Endothelial cell of umbilical vein (primary cell): ENCODE measurements around the gene NOTCH1. TPM values are rescaled to one million over a fixed set of nuclear protein-coding genes. Genes with fewer than 3 reads are reported as not detected.

Experiments used
- BruUV-seq: library from RNA; stranded (reverse); fragments of 400-500 nt; replicated peaks from 2 replicates; lab custom pipeline; 2021; lab: Mats Ljungman, UMichigan
- CTCF ChIA-PET: fragments of 300-600, 350-600 bp; sonication (Branson Sonifier 250); formaldehyde crosslinking; loops from one replicate; lab custom pipeline; 2021; ENCODE audit warnings: antibody characterized with exemption, inconsistent platforms; lab: Charles Lee
- POLR2A ChIA-PET: fragments of 300-600, 350-600 bp; sonication (Branson Sonifier 250); formaldehyde crosslinking; loops from one replicate; lab custom pipeline; 2021; ENCODE audit warnings: antibody characterized with exemption, inconsistent platforms; lab: Charles Lee
- DNase-seq: peaks from one replicate; pipeline ENCODE4 v3.0.0-alpha.2; 2011; ENCODE audit warnings: low read depth, low spot score
- FAIRE-seq: peaks from 2 replicates; lab custom pipeline; 2011; peaks lifted over from hg19 to GRCh38; lab: Jason Lieb, UNC
- H2AFZ ChIP-seq: 2 replicates; pipeline ENCODE4 v1.6.0; 2012; ENCODE audit warnings: low read depth, low read length, control low read depth, inconsistent platforms
- H3K27ac ChIP-seq: 2 replicates; pipeline ENCODE4 v1.5.1; 2011; ENCODE audit warnings: low read depth, mild to moderate bottlenecking, control low read depth, low read length, moderate library complexity; ENCODE audit not compliant: insufficient read depth
- H3K27me3 ChIP-seq, 2 experiments: 2 replicates each; pipeline versions ENCODE4 v1.6.0 to v1.6.1; 2011; ENCODE audit warnings: low read length in 2 of 2, mixed read lengths in 1 of 2; ENCODE audit not compliant: control insufficient read depth in 2 of 2, insufficient read depth in 2 of 2
- H3K36me3 ChIP-seq, 2 experiments: 2 replicates in 1 of 2; 3 replicates in 1 of 2; pipeline ENCODE4 v1.5.1; 2011; ENCODE audit warnings: low read length in 2 of 2, mild to moderate bottlenecking in 1 of 2, moderate library complexity in 1 of 2; ENCODE audit not compliant: control insufficient read depth in 2 of 2, insufficient read depth in 2 of 2; ENCODE audit errors: extremely low read depth in 1 of 2
- H3K4me1 ChIP-seq: 3 replicates; pipeline ENCODE4 v1.5.1; 2011; ENCODE audit warnings: mild to moderate bottlenecking, low read length; ENCODE audit not compliant: control insufficient read depth, insufficient read depth; ENCODE audit errors: extremely low read depth
- H3K4me2 ChIP-seq: 2 replicates; pipeline ENCODE4 v1.6.1; 2011; ENCODE audit warnings: low read length, control low read depth, mixed read lengths; ENCODE audit not compliant: insufficient read depth
- H3K4me3 ChIP-seq, 3 experiments: fragments of 200-600 bp in 1 of 3; sonication (generic), shearing (Covaris generic) in 1 of 3; replicated peaks in 1 of 3; 2 replicates each; pipeline ENCODE4 v1.5.1; 2011 to 2016; ENCODE audit warnings: control low read depth in 3 of 3, low read length in 3 of 3, mild to moderate bottlenecking in 2 of 3, inconsistent platforms in 1 of 3, low read depth in 1 of 3, moderate library complexity in 1 of 3; ENCODE audit not compliant: insufficient read depth in 1 of 3
- H3K79me2 ChIP-seq: 2 replicates; pipeline ENCODE4 v1.6.0; 2012; ENCODE audit warnings: low read length, inconsistent platforms; ENCODE audit not compliant: control insufficient read depth, insufficient read depth
- H3K9ac ChIP-seq: replicated peaks from 2 replicates; pipeline ENCODE3; 2011; ENCODE audit warnings: low read length, control low read depth; ENCODE audit not compliant: insufficient read depth; ENCODE audit errors: extremely low read depth
- H3K9me1 ChIP-seq: replicated peaks from 3 replicates; pipeline ENCODE4 v1.6.0; 2011; ENCODE audit warnings: mild to moderate bottlenecking, low read length; ENCODE audit not compliant: control insufficient read depth, insufficient read depth; ENCODE audit errors: extremely low read depth
- H3K9me3 ChIP-seq: replicated peaks from 2 replicates; pipeline ENCODE4 v1.5.1; 2012; ENCODE audit warnings: low read length, inconsistent platforms; ENCODE audit not compliant: control insufficient read depth, insufficient read depth
- H4K20me1 ChIP-seq: replicated peaks from 2 replicates; pipeline ENCODE3; 2011; ENCODE audit warnings: mild to moderate bottlenecking, low read length; ENCODE audit not compliant: control insufficient read depth, insufficient read depth; ENCODE audit errors: extremely low read depth
- FOS ChIP-seq: IDR thresholded peaks from 2 replicates; pipeline ENCODE4 v1.6.1; 2011; ENCODE audit warnings: mild to moderate bottlenecking, low read length, moderate library complexity, borderline replicate concordance; ENCODE audit not compliant: insufficient read depth
- GATA2 ChIP-seq: IDR thresholded peaks from 2 replicates; pipeline ENCODE4 v1.7.0; 2011; ENCODE audit warnings: low read depth, mild to moderate bottlenecking, moderate library complexity, mixed read lengths, low read length; ENCODE audit not compliant: insufficient read length, insufficient read depth
- JUN ChIP-seq: IDR thresholded peaks from 2 replicates; pipeline ENCODE4 v1.6.1; 2011; ENCODE audit warnings: borderline replicate concordance, low read depth; ENCODE audit not compliant: insufficient read length, insufficient read depth
- MYC ChIP-seq: IDR thresholded peaks from one replicate; pipeline ENCODE4 v1.6.1; 2011; ENCODE audit warnings: mild to moderate bottlenecking, low read depth, low read length
- POLR2A ChIP-seq: IDR thresholded peaks from 2 replicates; pipeline ENCODE4 v1.6.1; 2012; ENCODE audit warnings: low read depth, mild to moderate bottlenecking, control low read depth, low read length
- POLR2AphosphoS5 ChIP-seq: IDR thresholded peaks from 2 replicates; pipeline ENCODE4 v1.6.1; 2012; ENCODE audit warnings: low read depth, mild to moderate bottlenecking, control low read depth, low read length, moderate library complexity; ENCODE audit not compliant: insufficient read depth
- dilution Hi-C: fragments of 300-500 bp; cut with MboI; formaldehyde crosslinking; loops from one replicate; pipeline ENCODE4 v1.15.0; 2019; ENCODE audit warnings: low sequenced_read_pairs; ENCODE audit not compliant: extremely low pct_ligation_motif_present
- intact Hi-C: fragments of 100-400 bp; cut with micrococcal nuclease; formaldehyde crosslinking; loops from one replicate; pipeline ENCODE4 v1.10.0; 2022
- polyA plus RNA-seq, 4 experiments: library from polyadenylated mRNA; depleted of rRNA in 3 of 4; stranded (reverse) in 3 of 4; unstranded in 1 of 4; fragments of >200 nt; gene quantifications; 2 replicates each; pipeline versions ENCODE4 v1.2.1 to v1.2.3, GENCODE V29; 2011 to 2012; ENCODE audit warnings: missing spikeins in 1 of 4
- total RNA-seq: library from RNA; stranded (reverse); gene quantifications from 2 replicates; pipeline ENCODE4 v1.2.3, GENCODE V29; 2021
- TF ChIP-seq, protein P1 (sequence below): IDR thresholded peaks from 2 replicates; pipeline ENCODE4 v1.6.1; 2011; ENCODE audit not compliant: insufficient read depth, insufficient read length
- TF ChIP-seq, protein P2 (sequence below), 2 donors: IDR thresholded peaks; 1 replicate in 1 of 2; 2 replicates in 1 of 2; pipeline ENCODE4 v1.5.1; 2011; ENCODE audit warnings: low read length in 2 of 2, mild to moderate bottlenecking in 2 of 2, moderate library complexity in 2 of 2, control low read depth in 1 of 2, inconsistent platforms in 1 of 2, low read depth in 1 of 2; ENCODE audit not compliant: insufficient read depth in 1 of 2; ENCODE audit errors: extremely low read depth in 1 of 2

Gene NOTCH1
- total and polyA plus RNA-seq, 2 donors (not counting 3 experiments of a cell fraction or from before 2014, with no cell fraction given), result 31.7 to 153 TPM

DNA sequence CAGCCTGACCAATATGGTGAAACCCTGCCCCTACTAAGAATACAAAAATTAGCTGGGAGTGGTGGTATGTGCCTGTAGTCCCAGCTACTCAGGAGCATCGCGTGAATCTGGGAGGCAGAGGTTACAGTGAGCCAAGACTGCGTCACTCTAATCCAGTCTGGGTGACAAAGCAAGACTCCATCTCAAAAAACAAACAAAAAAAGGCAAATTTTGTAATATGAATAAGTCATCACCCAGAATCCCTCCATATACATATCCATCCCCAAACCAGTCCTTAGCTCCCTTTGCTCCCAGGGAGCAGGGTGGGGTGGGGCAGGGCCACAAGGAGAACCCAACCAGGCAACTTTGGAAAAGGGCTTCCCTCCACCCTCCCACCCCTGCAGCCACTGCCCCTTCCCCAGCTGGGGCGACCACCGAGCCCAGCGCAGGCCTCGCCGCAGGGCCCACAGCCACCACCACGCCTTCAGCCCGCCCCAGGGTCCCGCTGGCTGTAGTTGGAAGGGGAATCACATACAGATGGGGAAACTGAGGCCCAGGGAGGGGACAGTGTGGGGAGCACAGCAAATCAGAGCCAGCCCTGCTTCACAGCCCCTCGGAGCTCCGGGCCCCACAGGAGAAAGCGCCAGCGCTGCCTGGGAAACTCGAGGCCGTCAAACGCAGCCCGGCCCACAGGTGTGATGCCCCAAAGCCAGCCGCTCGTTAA, 7.8 kb downstream of the NOTCH1 start:
- no peak overlapping the region for H3K4me2 ChIP-seq
- H4K20me1 ChIP-seq, result no peaks in the 10 kb centered on the region
- H3K9me1 ChIP-seq, result no peaks in the 10 kb centered on the region
- H3K4me3 ChIP-seq, result peak overlapping the region in 1 of 3 experiments; percentile 3
- ChIA-PET CTCF (interaction anchor here (0.8 to 6.4 kb wide), 6 partner anchors 8 to 107 kb away, joined by 3 to 59 read pairs (median 12); no protein-coding TSS in a partner anchor), POLR2A (interaction anchor here (3.1 kb wide), 1 partner anchor 8 kb away, joined by 15 read pairs; no protein-coding TSS in a partner anchor)
- no peak for DNase-seq
- FAIRE-seq, result peak; percentile 24
- H3K9me3 ChIP-seq, result no peaks in the 10 kb centered on the region
- BruUV-seq, result no TSS peak
- no peak overlapping the region for H3K9ac ChIP-seq
- no peaks in the 10 kb centered on the region for H3K27me3 ChIP-seq
- intact Hi-C loops (loop anchor here (2.0 kb wide), 1 partner anchor 77 kb away; no protein-coding TSS in a partner anchor), dilution Hi-C loops (no loop called here)
- no peak for TF ChIP-seq FOS
- TF ChIP-seq POLR2AphosphoS5, result no peak
- peaks cover 83% of the 10 kb centered on the region for H3K79me2 ChIP-seq
- H3K4me1 ChIP-seq, result peaks cover 59% of the 10 kb centered on the region
- peaks cover 5 to 44% of the 10 kb centered on the region in 2 experiments for H3K36me3 ChIP-seq
- peak overlapping the region; percentile 80 for H3K27ac ChIP-seq
- H2AFZ ChIP-seq, result no peak overlapping the region

DNA sequence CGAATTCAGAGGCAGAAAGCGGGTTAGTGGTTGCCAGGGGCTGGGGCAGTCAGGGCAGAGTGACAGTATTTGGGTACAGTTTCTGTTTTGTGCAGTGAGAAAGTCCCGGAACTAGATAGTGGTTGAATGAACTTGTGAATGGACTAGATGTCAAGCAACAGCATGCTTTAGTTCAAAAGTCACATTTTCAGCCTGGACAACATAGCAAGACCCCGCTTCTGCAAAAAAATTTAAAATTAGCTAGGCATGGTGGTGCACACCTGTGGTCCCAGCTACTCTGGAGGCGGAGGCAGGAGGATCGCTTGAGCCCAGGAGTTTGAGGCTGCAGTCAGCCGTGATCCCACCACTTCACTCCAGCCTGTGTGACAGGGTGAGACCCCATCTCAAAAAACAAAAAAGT, 8.4 kb downstream of the NOTCH1 start:
- no peaks in the 10 kb centered on the region for H4K20me1 ChIP-seq
- no peak overlapping the region for H3K4me2 ChIP-seq
- DNase-seq (no peak), FAIRE-seq (no peak)
- peaks cover 84% of the 10 kb centered on the region for H3K79me2 ChIP-seq
- no peak overlapping the region for H3K9ac ChIP-seq
- H3K9me1 ChIP-seq, result no peaks in the 10 kb centered on the region
- ChIA-PET CTCF (interaction anchor here (0.8 to 6.4 kb wide), 2 partner anchors 90 to 94 kb away, joined by 3 to 59 read pairs; no protein-coding TSS in a partner anchor), POLR2A (no interaction called here)
- BruUV-seq, result no TSS peak
- H3K4me1 ChIP-seq, result peaks cover 59% of the 10 kb centered on the region
- peaks cover 3 to 44% of the 10 kb centered on the region in 2 experiments for H3K36me3 ChIP-seq
- dilution Hi-C loops (no loop called here), intact Hi-C loops (no loop called here)
- no peak overlapping the region for H3K27ac ChIP-seq
- TF ChIP-seq GATA2, result no peak
- TF ChIP-seq MYC, result no peak
- TF ChIP-seq, protein P1, sequence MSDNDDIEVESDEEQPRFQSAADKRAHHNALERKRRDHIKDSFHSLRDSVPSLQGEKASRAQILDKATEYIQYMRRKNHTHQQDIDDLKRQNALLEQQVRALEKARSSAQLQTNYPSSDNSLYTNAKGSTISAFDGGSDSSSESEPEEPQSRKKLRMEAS, result no peak
- TF ChIP-seq JUN, result no peak
- TF ChIP-seq, protein P2, sequence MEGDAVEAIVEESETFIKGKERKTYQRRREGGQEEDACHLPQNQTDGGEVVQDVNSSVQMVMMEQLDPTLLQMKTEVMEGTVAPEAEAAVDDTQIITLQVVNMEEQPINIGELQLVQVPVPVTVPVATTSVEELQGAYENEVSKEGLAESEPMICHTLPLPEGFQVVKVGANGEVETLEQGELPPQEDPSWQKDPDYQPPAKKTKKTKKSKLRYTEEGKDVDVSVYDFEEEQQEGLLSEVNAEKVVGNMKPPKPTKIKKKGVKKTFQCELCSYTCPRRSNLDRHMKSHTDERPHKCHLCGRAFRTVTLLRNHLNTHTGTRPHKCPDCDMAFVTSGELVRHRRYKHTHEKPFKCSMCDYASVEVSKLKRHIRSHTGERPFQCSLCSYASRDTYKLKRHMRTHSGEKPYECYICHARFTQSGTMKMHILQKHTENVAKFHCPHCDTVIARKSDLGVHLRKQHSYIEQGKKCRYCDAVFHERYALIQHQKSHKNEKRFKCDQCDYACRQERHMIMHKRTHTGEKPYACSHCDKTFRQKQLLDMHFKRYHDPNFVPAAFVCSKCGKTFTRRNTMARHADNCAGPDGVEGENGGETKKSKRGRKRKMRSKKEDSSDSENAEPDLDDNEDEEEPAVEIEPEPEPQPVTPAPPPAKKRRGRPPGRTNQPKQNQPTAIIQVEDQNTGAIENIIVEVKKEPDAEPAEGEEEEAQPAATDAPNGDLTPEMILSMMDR (IDR thresholded peaks at IDR 0.05; ENCODE audit: extremely low read depth in 1 of 2, insufficient read depth in 1 of 2, low read depth in 1 of 2, low read length in 2 of 2), result no peak
- TF ChIP-seq POLR2A, result no peak
- no peak overlapping the region for H2AFZ ChIP-seq
- H3K9me3 ChIP-seq, result no peaks in the 10 kb centered on the region
- H3K27me3 ChIP-seq, result no peaks in the 10 kb centered on the region
- no peak overlapping the region for H3K4me3 ChIP-seq
